Erythroblast (primary cell): Measurements from ENCODE around the gene TMEM164.

Experiments used
- GATA1 ChIP-seq: IDR thresholded peaks from 2 replicates; pipeline ENCODE4 v1.6.1; 2011; ENCODE audit warnings: low read depth, mild to moderate bottlenecking, control low read depth, low read length, moderate library complexity
- POLR2A ChIP-seq: IDR thresholded peaks from 2 replicates; pipeline ENCODE4 v1.6.1; 2011; ENCODE audit warnings: mild to moderate bottlenecking, low read length

GRCh38 chrX:110089656-110090403 is 86.9 kb downstream of the TMEM164 start:
- no peak for TF ChIP-seq POLR2A
- no peak for TF ChIP-seq GATA1
